22Rv1 (cell line): Measurements from ENCODE around the gene DHRS1.

Source experiments
- CTCF ChIP-seq: fragments of 450-650 bp; IDR thresholded peaks from 2 replicates; pipeline ENCODE4 v1.5.1; 2017; ENCODE audit warnings: mild to moderate bottlenecking
- ZFX ChIP-seq: fragments of 450-650 bp; IDR thresholded peaks from 2 replicates; pipeline ENCODE4 v1.6.1; 2017; ENCODE audit warnings: antibody characterized with exemption, borderline replicate concordance

- no peak for TF ChIP-seq CTCF
- TF ChIP-seq ZFX: no peak
These were observed 29.6 kb downstream of the DHRS1 start for GRCh38 chr14:24269910-24270536.
